Small intestine (tissue), 7 donors: ENCODE measurements around the gene SLC9A3. TPM values are rescaled to one million over a fixed set of nuclear protein-coding genes. Genes with fewer than 3 reads are reported as not detected.

Experiments used
- DNase-seq, 2 donors: peaks; one replicate each; pipeline versions ENCODE4 v3.0.0 to v3.0.0-alpha.2; 2013
- FAIRE-seq: peaks from 2 replicates; lab custom pipeline; 2012; peaks lifted over from hg19 to GRCh38; lab: Jason Lieb, UNC
- H3K27ac ChIP-seq, 3 donors: one replicate each; pipeline ENCODE4 v1.5.1; 2013; ENCODE audit warnings: low read length in 2 of 3, mild to moderate bottlenecking in 2 of 3, control low read depth in 1 of 3, inconsistent platforms in 1 of 3, low read depth in 1 of 3, moderate library complexity in 1 of 3
- H3K27me3 ChIP-seq, 3 donors: one replicate each; pipeline ENCODE4 v1.6.1; 2013; ENCODE audit warnings: low read length in 3 of 3, inconsistent platforms in 1 of 3; ENCODE audit not compliant: control insufficient read depth in 3 of 3, insufficient read depth in 3 of 3
- H3K36me3 ChIP-seq, 3 donors: one replicate each; pipeline ENCODE4 v1.6.1; 2013; ENCODE audit warnings: low read length in 3 of 3, inconsistent platforms in 1 of 3, low read depth in 1 of 3, mild to moderate bottlenecking in 1 of 3, moderate library complexity in 1 of 3; ENCODE audit not compliant: control insufficient read depth in 3 of 3, insufficient read depth in 2 of 3
- H3K4me1 ChIP-seq, 3 donors: one replicate each; pipeline ENCODE4 v1.6.1; 2013; ENCODE audit warnings: low read length in 2 of 3, inconsistent platforms in 1 of 3, low read depth in 1 of 3, mild to moderate bottlenecking in 1 of 3, moderate library complexity in 1 of 3; ENCODE audit not compliant: control insufficient read depth in 3 of 3, insufficient read depth in 2 of 3
- H3K4me3 ChIP-seq, 3 donors: one replicate each; pipeline ENCODE4 v1.5.1; 2013; ENCODE audit warnings: low read length in 3 of 3, control low read depth in 1 of 3, inconsistent platforms in 1 of 3, low read depth in 1 of 3, mild to moderate bottlenecking in 1 of 3, moderate library complexity in 1 of 3
- H3K9me3 ChIP-seq, 2 donors: one replicate each; pipeline ENCODE4 v1.6.1; 2013; ENCODE audit warnings: low read depth in 1 of 2, low read length in 1 of 2; ENCODE audit not compliant: control insufficient read depth in 2 of 2, insufficient read depth in 1 of 2
- WGBS, 3 donors: extraction: QIAGEN DNeasy Blood & Tissue Kit; methylation state at CpG; one replicate each; pipeline ENCODE4 v1.1.7; 2013; 5-methylcytosine and 5-hydroxymethylcytosine counted together
- polyA plus RNA-seq, 4 donors: library from polyadenylated mRNA; stranded (reverse) in 3 of 4; unstranded in 1 of 4; fragments of 200-250 nt in 3 of 4; fragments of 120-200 nt in 1 of 4; gene quantifications; one replicate each; pipeline versions ENCODE4 v1.2.1 to v1.2.3, GENCODE V29; 2013
- donor health status: healthy with polysubstance abuse.
- donor health status: control.
- donor health status: control.
- donor health status: Bipolar disorder and iron deficiency.
- donor health status: healthy.

The SLC9A3 gene
- polyA plus RNA-seq, 4 donors = 24.1 to 178 (median 50.3) TPM

DNA sequence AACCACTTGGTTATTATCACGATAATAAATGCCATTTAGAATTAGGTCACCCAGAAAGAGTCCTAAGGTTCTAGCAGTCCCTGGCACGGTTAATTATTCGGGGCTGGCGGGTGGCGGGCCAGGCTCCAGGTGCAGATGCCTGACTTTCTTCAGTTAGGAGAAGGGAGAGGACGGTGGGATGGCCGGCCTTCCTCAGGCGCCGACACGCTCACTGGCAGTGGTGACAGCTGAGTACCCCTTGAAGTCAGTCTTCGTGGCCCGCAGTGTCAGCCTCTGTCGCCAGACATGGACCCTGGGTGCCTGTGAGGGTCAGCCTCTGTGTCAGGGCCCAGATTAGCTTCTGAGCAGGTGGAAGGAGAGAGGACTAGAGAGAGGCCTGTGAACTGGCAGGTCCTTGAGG is 102.3 kb downstream of the SLC9A3 start:
- 73 to 91% (median 85%) methylated on average over 13 of the region's 13 CpGs for WGBS, 3 donors
- no peak overlapping the region for H3K27ac ChIP-seq
- FAIRE-seq = no peak
- H3K9me3 ChIP-seq = no peaks in the 10 kb centered on the region
- DNase-seq = no peak
- no peaks in the 10 kb centered on the region for H3K27me3 ChIP-seq
- H3K4me1 ChIP-seq = no peaks in the 10 kb centered on the region
- no peaks in the 10 kb centered on the region for H3K36me3 ChIP-seq
- H3K4me3 ChIP-seq = no peak overlapping the region

DNA sequence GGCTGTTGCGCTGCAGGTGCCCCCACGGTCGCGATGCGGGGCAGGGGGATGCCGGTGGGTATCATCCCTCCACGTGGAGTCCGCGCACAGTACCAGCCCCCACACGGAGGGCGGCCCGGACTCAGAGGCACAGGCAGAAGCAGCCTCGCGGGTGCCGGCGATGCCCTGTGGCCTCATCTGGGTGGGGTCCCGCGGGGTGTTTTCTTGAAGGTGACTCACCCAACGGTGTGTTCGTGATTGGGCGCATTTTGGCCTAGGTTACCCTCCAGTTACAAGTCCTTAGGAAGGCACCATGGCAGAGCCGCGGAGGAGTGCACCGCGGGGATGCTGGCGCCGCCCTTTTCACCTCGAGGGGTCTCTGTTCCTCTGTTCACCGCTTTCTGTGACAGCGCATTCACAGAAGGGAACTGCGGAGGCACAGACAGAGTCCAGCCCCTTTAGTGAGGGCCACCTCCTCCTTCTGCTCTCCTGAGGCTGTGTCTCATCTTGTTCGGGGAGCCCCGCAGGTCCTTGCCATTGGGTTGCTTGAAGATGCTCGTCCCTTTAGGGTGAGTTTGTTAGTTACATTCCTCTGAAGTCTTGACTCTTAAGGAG is 102.9 kb downstream of the SLC9A3 start:
- DNase-seq (no peak), FAIRE-seq (no peak)
- H3K9me3 ChIP-seq = no peaks in the 10 kb centered on the region
- H3K27ac ChIP-seq = no peak overlapping the region
- 86 to 92% (median 92%) methylated on average over 32 to 34 of the region's 34 CpGs for WGBS, 3 donors
- H3K27me3 ChIP-seq = no peaks in the 10 kb centered on the region
- H3K36me3 ChIP-seq = no peaks in the 10 kb centered on the region
- no peak overlapping the region for H3K4me3 ChIP-seq
- H3K4me1 ChIP-seq = no peaks in the 10 kb centered on the region

DNA sequence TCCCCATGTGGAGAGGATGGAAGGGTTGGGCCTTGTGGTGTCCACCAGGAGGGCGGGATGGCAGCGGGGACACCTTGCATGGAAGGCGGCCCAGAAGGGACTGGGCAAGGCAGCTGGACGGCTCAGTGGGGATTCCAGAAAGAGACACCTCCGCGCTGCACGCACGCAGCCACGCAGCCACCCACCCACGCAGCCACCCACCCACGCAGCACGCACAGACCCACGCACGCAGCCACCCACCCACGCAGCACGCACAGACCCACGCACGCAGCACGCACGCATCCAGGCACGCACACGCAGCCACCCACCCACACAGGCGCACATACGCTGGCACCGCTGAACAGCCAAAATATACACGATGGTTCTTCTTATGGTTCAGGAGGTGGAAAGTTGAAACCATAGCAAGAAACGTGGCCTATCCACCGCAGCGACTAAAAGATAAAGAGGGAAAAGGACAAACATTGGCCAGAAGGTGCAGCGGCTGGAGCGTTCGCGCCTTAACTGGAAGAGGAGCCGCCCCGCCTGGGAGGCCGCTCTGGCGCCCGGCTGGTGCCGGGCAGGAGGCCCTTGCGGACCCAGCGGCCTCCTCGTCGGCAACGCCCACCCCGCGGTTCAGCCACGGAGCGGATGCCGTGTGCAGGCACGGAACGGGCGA is 103.5 kb downstream of the SLC9A3 start:
- Histone ChIP-seq H3K27ac (no peak overlapping the region), H3K4me1 (peaks cover 0 to 6% (median 0%) of the 10 kb centered on the region in 3 donors), H3K27me3 (no peaks in the 10 kb centered on the region), H3K9me3 (no peaks in the 10 kb centered on the region), H3K36me3 (no peaks in the 10 kb centered on the region), H3K4me3 (no peak overlapping the region)
- WGBS, 3 donors = 90 to 93% (median 91%) methylated on average over 52 of the region's 52 CpGs
- FAIRE-seq (no peak), DNase-seq (no peak)

Other genes with a start within 250 kb of the SLC9A3 start
- gene AHRR, start 202.7 kb downstream of the SLC9A3 start, polyA plus RNA-seq = 1 to 10 TPM in 2 of 4 donors, under 1 TPM in 2; 0.22 to 2.6 (median 0.95) TPM
- gene EXOC3, start 81.3 kb downstream of the SLC9A3 start, polyA plus RNA-seq = 10 to 100 TPM; 47.2 to 85.7 (median 64.4) TPM
- 1 to 10 TPM in 3 of 4 donors, under 1 TPM in 1; 0.54 to 9.6 (median 4.9) TPM for gene CEP72, start 87.9 kb upstream of the SLC9A3 start, polyA plus RNA-seq
- 1 to 10 TPM; 3.0 to 6.3 (median 5.5) TPM for gene TPPP, start 168.9 kb upstream of the SLC9A3 start, polyA plus RNA-seq